ENCODE measurements around the gene EXOSC5. TPM values are rescaled to one million over a fixed set of nuclear protein-coding genes. Genes with fewer than 3 reads are reported as not detected.

The EXOSC5 gene
- total RNA-seq, 1 experiment from 2014 or later, result 25.2 TPM

DNA sequence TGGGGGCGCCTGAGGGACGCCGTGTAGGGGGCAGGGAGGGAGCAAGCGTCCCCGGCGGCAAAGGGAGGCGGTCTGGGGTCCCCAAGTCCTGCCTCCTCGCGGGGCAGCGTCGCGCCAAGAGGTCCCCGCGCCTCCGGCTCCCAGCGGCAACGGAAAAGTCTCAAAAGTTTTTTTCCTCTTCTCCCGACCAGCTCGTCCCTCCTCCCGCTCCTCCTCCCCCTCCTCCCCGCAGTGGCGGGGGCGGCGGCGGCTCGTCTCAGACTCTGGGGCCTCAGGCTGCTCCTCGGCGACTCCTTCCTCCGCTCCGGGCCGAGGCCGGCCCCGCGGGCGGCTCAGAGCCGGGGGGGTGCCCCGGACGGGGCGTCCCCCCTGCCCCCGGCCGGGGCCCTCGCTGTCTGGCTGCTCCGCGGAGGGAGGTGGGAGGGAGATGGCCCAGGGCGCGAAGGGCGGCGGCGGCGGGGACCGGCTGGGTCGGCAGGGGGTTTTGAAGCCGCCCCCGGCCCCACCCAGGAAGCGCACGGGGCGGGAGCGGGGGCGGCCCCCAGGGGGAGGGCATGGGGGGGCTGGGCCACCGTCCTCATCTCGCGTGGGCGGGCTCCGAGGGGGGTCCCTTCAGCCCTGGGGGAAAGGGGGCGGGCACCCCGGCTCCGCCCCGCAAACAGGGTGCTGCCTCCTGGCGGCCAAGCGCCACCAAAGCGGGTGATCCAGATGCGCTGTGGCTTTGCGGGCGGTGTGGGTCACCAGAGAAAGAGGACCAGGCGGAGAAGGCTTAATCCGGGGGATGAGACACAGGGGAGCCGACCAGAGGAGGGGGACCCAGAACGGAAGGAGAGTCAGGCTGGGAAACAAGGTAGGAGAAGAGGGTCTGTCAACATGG, 43.5 kb downstream of the EXOSC5 start, which contains the start of gene TGFB1:
TSS of gene TGFB1 (minus strand) at position 457 of the 877 bp plus-strand sequence. CDS start 878 bp downstream, outside the sequence.
- POLR2A ChIA-PET, result interaction anchor here (0.8 kb wide), 1 partner anchor 752 kb away, joined by 3 read pairs; no protein-coding TSS in a partner anchor
- BruUV-seq (replicated peaks), result TSS peak; percentile 84
- TF ChIP-seq, protein P1, sequence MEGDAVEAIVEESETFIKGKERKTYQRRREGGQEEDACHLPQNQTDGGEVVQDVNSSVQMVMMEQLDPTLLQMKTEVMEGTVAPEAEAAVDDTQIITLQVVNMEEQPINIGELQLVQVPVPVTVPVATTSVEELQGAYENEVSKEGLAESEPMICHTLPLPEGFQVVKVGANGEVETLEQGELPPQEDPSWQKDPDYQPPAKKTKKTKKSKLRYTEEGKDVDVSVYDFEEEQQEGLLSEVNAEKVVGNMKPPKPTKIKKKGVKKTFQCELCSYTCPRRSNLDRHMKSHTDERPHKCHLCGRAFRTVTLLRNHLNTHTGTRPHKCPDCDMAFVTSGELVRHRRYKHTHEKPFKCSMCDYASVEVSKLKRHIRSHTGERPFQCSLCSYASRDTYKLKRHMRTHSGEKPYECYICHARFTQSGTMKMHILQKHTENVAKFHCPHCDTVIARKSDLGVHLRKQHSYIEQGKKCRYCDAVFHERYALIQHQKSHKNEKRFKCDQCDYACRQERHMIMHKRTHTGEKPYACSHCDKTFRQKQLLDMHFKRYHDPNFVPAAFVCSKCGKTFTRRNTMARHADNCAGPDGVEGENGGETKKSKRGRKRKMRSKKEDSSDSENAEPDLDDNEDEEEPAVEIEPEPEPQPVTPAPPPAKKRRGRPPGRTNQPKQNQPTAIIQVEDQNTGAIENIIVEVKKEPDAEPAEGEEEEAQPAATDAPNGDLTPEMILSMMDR (IDR thresholded peaks at IDR 0.05), result peak; percentile 90
- TF ChIP-seq POLR2AphosphoS5 (IDR thresholded peaks at IDR 0.05; ENCODE audit: low read depth, low read length) (peak; percentile 54), SIN3A (IDR thresholded peaks at IDR 0.05; ENCODE audit: borderline replicate concordance, insufficient read depth, low read depth, low read length) (peak; percentile 59; the same call in 1 of the 2 replicates), TCF7L2 (IDR thresholded peaks at IDR 0.05; ENCODE audit: low read depth, low read length) (no peak)
- TF ChIP-seq, protein P2, sequence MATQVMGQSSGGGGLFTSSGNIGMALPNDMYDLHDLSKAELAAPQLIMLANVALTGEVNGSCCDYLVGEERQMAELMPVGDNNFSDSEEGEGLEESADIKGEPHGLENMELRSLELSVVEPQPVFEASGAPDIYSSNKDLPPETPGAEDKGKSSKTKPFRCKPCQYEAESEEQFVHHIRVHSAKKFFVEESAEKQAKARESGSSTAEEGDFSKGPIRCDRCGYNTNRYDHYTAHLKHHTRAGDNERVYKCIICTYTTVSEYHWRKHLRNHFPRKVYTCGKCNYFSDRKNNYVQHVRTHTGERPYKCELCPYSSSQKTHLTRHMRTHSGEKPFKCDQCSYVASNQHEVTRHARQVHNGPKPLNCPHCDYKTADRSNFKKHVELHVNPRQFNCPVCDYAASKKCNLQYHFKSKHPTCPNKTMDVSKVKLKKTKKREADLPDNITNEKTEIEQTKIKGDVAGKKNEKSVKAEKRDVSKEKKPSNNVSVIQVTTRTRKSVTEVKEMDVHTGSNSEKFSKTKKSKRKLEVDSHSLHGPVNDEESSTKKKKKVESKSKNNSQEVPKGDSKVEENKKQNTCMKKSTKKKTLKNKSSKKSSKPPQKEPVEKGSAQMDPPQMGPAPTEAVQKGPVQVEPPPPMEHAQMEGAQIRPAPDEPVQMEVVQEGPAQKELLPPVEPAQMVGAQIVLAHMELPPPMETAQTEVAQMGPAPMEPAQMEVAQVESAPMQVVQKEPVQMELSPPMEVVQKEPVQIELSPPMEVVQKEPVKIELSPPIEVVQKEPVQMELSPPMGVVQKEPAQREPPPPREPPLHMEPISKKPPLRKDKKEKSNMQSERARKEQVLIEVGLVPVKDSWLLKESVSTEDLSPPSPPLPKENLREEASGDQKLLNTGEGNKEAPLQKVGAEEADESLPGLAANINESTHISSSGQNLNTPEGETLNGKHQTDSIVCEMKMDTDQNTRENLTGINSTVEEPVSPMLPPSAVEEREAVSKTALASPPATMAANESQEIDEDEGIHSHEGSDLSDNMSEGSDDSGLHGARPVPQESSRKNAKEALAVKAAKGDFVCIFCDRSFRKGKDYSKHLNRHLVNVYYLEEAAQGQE (IDR thresholded peaks at IDR 0.05; ENCODE audit: insufficient read depth in 1 of 2, low read depth in 2 of 2, low read length in 1 of 2), result no peak
- H3K4me1 ChIP-seq (ENCODE audit: control insufficient read depth, insufficient read depth, low read length), result peaks cover 5% of the 10 kb centered on the region; the same call in 1 of the 2 replicates
- CTCF ChIA-PET, result no interaction called here
- H3K4me3 ChIP-seq (ENCODE audit: low read depth in 2 of 2, low read length in 2 of 2), result peak within 1 kb of the TSS; percentile 72 to 79
- no peaks in the 10 kb centered on the region for H3K27me3 ChIP-seq (ENCODE audit: control insufficient read depth, insufficient read depth, low read length)
- no peak for DNase-seq (ENCODE audit: low read depth, low spot score)
- intact Hi-C loops (cut with micrococcal nuclease; ENCODE audit: unreplicated experiment) (no loop called here), in situ Hi-C loops (cut with HindIII; ENCODE audit: low pct_unique_long_range_greater_than_20kb, low sequenced_read_pairs) (no loop called here)
- ATAC-seq, result peak; percentile 76
- no peaks in the 10 kb centered on the region for H3K9me3 ChIP-seq (ENCODE audit: control insufficient read depth, insufficient read depth, low read depth, low read length)
- H3K27ac ChIP-seq (ENCODE audit: low read length), result peak within 1 kb of the TSS; percentile 75
- H3K36me3 ChIP-seq (ENCODE audit: control insufficient read depth, insufficient read depth, low read length), result peaks cover 6% of the 10 kb centered on the region; the same call in 1 of the 2 replicates

DNA sequence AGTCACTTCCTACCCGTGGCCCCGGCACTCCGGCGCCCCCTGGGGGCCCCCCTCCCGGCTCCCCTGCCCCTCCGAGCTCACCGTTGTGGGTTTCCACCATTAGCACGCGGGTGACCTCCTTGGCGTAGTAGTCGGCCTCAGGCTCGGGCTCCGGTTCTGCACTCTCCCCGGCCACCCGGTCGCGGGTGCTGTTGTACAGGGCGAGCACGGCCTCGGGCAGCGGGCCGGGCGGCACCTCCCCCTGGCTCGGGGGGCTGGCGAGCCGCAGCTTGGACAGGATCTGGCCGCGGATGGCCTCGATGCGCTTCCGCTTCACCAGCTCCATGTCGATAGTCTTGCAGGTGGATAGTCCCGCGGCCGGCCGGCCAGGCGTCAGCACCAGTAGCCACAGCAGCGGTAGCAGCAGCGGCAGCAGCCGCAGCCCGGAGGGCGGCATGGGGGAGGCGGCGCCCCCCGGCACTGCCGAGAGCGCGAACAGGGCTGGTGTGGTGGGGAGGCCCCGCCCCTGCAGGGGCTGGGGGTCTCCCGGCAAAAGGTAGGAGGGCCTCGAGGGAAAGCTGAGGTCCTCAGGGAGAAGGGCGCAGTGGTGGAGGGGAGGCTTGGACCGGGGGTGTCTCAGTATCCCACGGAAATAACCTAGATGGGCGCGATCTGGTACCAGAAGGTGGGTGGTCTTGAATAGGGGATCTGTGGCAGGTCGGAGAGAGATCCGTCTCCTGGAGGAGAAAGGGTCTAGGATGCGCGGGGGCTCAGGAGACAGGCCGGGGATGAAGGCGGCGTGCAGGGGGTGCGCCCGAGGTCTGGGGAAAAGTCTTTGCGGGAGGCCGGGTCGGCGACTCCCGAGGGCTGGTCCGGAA, 44.3 kb downstream of the EXOSC5 start:
- in situ Hi-C loops (cut with HindIII; ENCODE audit: low pct_unique_long_range_greater_than_20kb, low sequenced_read_pairs) (no loop called here), intact Hi-C loops (cut with micrococcal nuclease; ENCODE audit: unreplicated experiment) (no loop called here)
- Histone ChIP-seq H3K4me1 (ENCODE audit: control insufficient read depth, insufficient read depth, low read length) (peaks cover 5% of the 10 kb centered on the region; the same call in 1 of the 2 replicates), H3K36me3 (ENCODE audit: control insufficient read depth, insufficient read depth, low read length) (peaks cover 6% of the 10 kb centered on the region; the same call in 1 of the 2 replicates), H3K4me3 (ENCODE audit: low read depth in 2 of 2, low read length in 2 of 2) (peak overlapping the region; percentile 72 to 79), H3K27ac (ENCODE audit: low read length) (peak overlapping the region; percentile 75; the same call in 1 of the 2 replicates), H3K27me3 (ENCODE audit: control insufficient read depth, insufficient read depth, low read length) (no peaks in the 10 kb centered on the region), H3K9me3 (ENCODE audit: control insufficient read depth, insufficient read depth, low read depth, low read length) (no peaks in the 10 kb centered on the region)
- no TSS peak for BruUV-seq (replicated peaks)
- ChIA-PET POLR2A (interaction anchor here (0.8 kb wide), 1 partner anchor 751 kb away, joined by 3 read pairs; no protein-coding TSS in a partner anchor), CTCF (no interaction called here)
- DNase-seq (ENCODE audit: low read depth, low spot score), result no peak
- peak; percentile 61 for ATAC-seq
- TF ChIP-seq, protein P1 (IDR thresholded peaks at IDR 0.05), result peak; percentile 83
- TF ChIP-seq POLR2AphosphoS5 (IDR thresholded peaks at IDR 0.05; ENCODE audit: low read depth, low read length), result no peak

All from Panc1 (cell line).